GM13976 (cell line): ENCODE data around the gene NAGPA.

Experiments used
- DNase-seq: peaks from one replicate; pipeline ENCODE4 v3.0.0; 2012; ENCODE audit warnings: low spot score
- in situ Hi-C: fragments of 300-500 bp; cut with MboI; formaldehyde crosslinking; loops from one replicate; pipeline ENCODE4 v1.12.0; 2022; ENCODE audit warnings: low sequenced_read_pairs, mixed read lengths, inconsistent platforms; ENCODE audit not compliant: unreplicated experiment
- TF ChIP-seq, protein P1 (sequence below): IDR thresholded peaks from 2 replicates; pipeline ENCODE4 v1.5.1; 2012; ENCODE audit warnings: borderline replicate concordance, mild to moderate bottlenecking; ENCODE audit not compliant: insufficient read depth; ENCODE audit errors: extremely low read depth, missing control alignments, control extremely low read depth

NAGPA gene

DNA sequence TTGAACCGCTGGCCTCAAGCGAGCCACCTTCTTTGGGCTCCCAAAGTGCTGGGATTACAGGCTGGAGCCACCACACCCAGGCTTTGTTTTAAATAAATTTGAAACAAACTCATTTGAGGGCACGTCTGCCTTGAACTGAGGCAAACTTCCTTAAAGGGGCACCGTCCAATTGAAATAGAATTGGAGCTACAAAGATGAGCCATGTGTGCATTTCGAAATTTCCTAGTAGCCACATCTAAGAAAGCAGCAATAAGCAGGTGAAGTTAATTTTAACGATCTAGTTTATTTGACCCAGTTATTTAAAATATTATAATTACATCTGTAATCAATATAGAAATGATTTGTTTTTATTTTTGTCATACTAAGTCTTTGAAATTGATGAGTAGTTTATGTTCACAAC is 32.8 kb upstream of the NAGPA start:
- in situ Hi-C loops, result no loop called here
- DNase-seq, result peak; percentile 1
- TF ChIP-seq, protein P1, sequence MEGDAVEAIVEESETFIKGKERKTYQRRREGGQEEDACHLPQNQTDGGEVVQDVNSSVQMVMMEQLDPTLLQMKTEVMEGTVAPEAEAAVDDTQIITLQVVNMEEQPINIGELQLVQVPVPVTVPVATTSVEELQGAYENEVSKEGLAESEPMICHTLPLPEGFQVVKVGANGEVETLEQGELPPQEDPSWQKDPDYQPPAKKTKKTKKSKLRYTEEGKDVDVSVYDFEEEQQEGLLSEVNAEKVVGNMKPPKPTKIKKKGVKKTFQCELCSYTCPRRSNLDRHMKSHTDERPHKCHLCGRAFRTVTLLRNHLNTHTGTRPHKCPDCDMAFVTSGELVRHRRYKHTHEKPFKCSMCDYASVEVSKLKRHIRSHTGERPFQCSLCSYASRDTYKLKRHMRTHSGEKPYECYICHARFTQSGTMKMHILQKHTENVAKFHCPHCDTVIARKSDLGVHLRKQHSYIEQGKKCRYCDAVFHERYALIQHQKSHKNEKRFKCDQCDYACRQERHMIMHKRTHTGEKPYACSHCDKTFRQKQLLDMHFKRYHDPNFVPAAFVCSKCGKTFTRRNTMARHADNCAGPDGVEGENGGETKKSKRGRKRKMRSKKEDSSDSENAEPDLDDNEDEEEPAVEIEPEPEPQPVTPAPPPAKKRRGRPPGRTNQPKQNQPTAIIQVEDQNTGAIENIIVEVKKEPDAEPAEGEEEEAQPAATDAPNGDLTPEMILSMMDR, result no peak

DNA sequence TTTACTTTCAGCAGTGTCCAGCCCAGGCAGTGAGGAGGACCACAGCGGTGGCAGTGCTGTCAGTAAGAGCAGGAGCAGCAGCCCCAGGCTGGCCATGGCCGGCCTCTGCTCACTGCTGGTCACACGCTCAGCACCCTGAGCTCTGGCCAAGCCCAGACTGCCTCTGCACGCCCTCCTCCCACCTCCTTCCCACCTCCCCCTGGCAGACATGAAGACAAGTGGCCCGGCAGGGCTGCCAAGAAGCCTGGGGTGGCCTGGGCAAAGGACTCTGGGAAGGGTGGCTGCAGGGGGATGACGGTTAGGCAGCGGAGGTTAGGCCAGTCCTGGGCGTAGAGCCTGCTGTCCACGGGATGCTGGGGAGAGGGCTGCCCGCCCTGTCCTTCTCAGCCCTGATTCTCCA is 32.1 kb upstream of the NAGPA start, which contains the start of gene C16orf89:
Gene C16orf89 (minus strand): TSS at position 144 of the 400 bp plus-strand sequence. CDS start 48 bp downstream, at position 96.
- TF ChIP-seq, protein P1, result no peak
- in situ Hi-C loops, result no loop called here
- DNase-seq, result no peak

DNA sequence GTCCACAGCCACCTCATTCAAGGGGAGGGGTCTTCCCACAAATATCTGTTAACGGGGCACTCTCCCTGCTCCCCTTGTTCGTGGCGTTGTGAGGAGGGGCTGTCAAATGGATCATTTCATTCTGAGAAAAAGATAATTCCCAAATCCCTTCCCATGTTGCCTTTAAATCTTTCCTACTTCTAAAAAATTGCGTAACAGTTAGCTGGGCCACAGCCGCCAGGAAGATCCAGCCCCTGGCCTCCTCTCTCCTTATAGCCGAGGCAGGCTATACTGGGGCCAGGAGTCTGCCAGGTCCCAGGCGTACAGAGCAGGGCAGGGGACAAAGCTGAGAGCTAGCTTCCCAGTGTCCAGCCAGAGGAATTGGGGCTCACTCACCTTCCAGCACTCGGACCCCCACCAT is 31.6 kb upstream of the NAGPA start:
- DNase-seq, result no peak
- in situ Hi-C loops, result no loop called here
- TF ChIP-seq, protein P1, result no peak

DNA sequence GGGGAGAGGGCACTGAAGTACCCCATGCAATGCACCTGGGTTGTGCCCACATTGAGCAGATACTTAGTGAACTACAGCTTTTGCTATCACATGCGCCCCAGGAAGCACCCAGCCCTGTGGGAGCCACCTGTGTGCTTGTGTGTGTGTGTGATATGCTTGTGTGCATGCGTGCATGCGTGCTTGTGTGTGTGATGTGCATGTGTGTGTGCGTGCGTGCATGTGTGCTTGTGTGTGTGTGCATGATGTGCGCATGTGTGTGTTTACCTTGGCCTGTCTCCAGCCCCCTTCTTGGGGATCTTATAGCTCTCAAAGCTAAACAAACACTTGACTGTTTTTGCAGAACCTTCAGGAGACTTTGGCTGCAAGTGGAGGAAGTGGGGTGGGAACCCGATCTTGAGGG is 31.2 kb upstream of the NAGPA start:
- in situ Hi-C loops, result no loop called here
- TF ChIP-seq, protein P1, result no peak
- DNase-seq, result no peak

DNA sequence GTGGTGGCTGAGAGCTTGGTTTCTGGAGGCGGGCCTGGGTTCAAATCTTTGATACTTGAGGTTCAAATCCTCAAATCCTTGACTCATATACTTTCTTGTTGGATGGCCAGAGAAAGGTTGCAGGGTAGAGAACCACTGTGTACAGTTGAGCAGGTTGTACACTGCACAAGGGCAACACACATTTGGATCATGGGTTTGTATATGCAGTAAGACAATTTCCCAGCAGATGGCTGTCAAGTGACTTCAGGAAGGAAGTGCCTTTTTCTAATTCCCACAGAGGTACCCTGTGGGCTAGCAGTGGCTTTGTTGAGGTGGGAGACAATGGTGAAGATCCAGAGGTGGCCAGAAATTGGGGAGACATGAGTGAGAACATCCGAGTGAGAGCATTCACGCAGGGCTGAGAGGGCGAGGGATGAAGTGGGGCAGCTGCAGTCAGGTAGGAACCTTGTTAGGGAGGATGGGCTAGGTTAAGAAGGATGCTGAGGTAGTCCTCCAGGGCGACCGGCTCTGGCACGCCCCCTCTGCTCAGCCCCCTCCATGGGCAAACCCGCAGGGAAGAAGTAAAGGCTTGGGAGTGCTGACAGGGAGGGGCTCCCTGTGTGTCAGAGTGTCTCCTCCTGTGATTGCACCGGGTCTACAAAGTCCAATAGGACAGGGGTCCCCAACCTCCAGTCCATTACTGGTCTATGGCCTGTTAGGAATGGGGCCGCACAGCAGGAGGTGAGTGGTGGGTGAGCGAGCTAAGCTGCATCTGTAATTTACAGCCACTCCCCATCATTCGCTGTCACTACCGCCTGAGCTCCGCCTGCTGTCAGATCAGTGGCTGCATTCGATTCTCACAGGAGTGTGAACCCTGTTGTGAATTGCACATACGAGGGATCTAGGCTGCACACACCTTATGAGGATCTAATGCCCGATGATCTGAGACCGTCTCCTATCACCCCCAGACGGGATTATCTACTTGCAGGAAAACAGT is 29.3 kb upstream of the NAGPA start:
- DNase-seq, result no peak
- TF ChIP-seq, protein P1, result no peak
- in situ Hi-C loops, result no loop called here

DNA sequence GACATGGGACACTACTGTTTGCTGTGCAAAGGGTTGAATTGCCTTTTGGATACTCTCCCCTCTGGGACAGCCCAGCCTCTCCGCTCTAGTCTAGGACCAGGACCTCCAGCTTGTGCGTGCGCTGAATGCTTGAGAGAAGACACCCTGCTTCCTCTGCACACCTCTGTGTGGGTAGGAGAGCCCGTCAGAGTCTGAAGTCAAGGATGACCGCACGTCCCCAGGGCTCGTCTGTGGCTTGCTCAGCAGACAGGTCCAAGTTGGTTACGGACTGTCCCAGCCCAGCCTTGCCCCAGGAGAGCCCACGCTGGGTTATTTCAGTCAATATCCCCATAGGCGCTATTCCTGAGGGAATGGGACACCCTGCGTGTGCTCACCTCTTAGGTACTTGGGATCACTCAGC is 28.3 kb upstream of the NAGPA start:
- DNase-seq, result peak; percentile 75
- TF ChIP-seq, protein P1, result no peak
- in situ Hi-C loops, result no loop called here
